ENCODE data around the gene GLRX5.

DNA sequence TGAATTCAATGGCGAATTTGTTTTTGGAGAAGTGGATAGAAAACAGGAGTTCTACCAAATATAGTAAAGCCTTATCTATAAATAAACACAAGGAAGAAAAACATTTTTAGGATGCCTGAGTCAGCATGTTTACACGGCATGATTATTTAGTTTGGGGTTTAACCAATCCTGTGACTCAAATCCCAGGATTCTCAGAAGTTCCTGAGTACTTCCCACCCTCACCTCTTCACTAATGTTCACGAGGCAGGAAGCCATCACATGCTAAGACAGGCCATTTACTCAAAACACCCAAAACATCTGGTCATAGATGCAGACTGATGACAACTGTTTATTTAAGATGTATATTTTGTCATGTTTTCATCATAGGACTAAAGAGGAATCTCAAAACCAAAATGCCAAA lies 3.4 kb upstream of the GLRX5 start:
- no peak for TF ChIP-seq EZH2 (optimal IDR thresholded peaks at IDR 0.05; ENCODE audit: low read depth, low read length)
- TF ChIP-seq, protein P1, sequence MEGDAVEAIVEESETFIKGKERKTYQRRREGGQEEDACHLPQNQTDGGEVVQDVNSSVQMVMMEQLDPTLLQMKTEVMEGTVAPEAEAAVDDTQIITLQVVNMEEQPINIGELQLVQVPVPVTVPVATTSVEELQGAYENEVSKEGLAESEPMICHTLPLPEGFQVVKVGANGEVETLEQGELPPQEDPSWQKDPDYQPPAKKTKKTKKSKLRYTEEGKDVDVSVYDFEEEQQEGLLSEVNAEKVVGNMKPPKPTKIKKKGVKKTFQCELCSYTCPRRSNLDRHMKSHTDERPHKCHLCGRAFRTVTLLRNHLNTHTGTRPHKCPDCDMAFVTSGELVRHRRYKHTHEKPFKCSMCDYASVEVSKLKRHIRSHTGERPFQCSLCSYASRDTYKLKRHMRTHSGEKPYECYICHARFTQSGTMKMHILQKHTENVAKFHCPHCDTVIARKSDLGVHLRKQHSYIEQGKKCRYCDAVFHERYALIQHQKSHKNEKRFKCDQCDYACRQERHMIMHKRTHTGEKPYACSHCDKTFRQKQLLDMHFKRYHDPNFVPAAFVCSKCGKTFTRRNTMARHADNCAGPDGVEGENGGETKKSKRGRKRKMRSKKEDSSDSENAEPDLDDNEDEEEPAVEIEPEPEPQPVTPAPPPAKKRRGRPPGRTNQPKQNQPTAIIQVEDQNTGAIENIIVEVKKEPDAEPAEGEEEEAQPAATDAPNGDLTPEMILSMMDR (IDR thresholded peaks at IDR 0.05; ENCODE audit: low read length): no peak
- no peak for TF ChIP-seq EZH2phosphoT487 (IDR thresholded peaks at IDR 0.05; ENCODE audit: low read length)

Measured in MM.1S (cell line).